ENCODE data around the gene ZNF451.
"Not testable (repeated sequence)": the region's sequence is repeated elsewhere in the genome, so short reads cannot be mapped to it uniquely, and the experiment has no call there.

ZNF451 gene

GRCh38 chr6:57089687-57090457 is at the start of gene ZNF451:
ZNF451 (plus strand) TSS chr6:57090188; CDS start chr6:57090254, 66 bp downstream.
- DNase-seq = peak; percentile 83 to 96

GRCh38 chr6:57044061-57044460 is 45.9 kb upstream of the ZNF451 start:
- DNase-seq = not testable (repeated sequence)

GRCh38 chr6:57044568-57044967 is 45.4 kb upstream of the ZNF451 start:
- DNase-seq = no peak

GRCh38 chr6:57046332-57047256 is 43.4 kb upstream of the ZNF451 start, which contains the start of gene KIAA1586:
KIAA1586 (plus strand) TSS chr6:57046693; CDS start chr6:57046756, 63 bp downstream.
- peak; percentile 80 to 93 for DNase-seq

GRCh38 chr6:57047257-57047585 is 42.8 kb upstream of the ZNF451 start:
- DNase-seq = not testable (repeated sequence)

- not testable (repeated sequence) for DNase-seq
Observed at GRCh38 chr6:57047859-57048258, 42.1 kb upstream of the ZNF451 start.

- no peak for DNase-seq
Observed at GRCh38 chr6:57048577-57048976, 41.4 kb upstream of the ZNF451 start.

GRCh38 chr6:57063847-57064246 is 26.1 kb upstream of the ZNF451 start:
- no peak for DNase-seq

GRCh38 chr6:57064809-57065208 is 25.2 kb upstream of the ZNF451 start:
- DNase-seq = no peak

GRCh38 chr6:57068061-57068460 is 21.9 kb upstream of the ZNF451 start:
- DNase-seq = no peak

- DNase-seq = no peak
Observed at GRCh38 chr6:57069228-57069627, 20.8 kb upstream of the ZNF451 start.

GRCh38 chr6:57069920-57070331 is 20.1 kb upstream of the ZNF451 start:
- no peak for DNase-seq

GRCh38 chr6:57072108-57072507 is 17.9 kb upstream of the ZNF451 start:
- DNase-seq = no peak

- DNase-seq = no peak
Observed at GRCh38 chr6:57074383-57074782, 15.6 kb upstream of the ZNF451 start.

- no peak for DNase-seq
Observed at GRCh38 chr6:57075092-57075491, 14.9 kb upstream of the ZNF451 start.

- DNase-seq = no peak
Observed at GRCh38 chr6:57078531-57079207, 11.3 kb upstream of the ZNF451 start.

- DNase-seq = no peak
Observed at GRCh38 chr6:57085471-57085870, 4.5 kb upstream of the ZNF451 start.

- DNase-seq = no peak
Observed at GRCh38 chr6:57086843-57087242, 3.1 kb upstream of the ZNF451 start.

GRCh38 chr6:57087916-57088315 is 2.1 kb upstream of the ZNF451 start:
- no peak for DNase-seq

- DNase-seq = no peak
Observed at GRCh38 chr6:57089265-57089664, 723 bp upstream of the ZNF451 start.

- DNase-seq = not testable (repeated sequence)
Observed at GRCh38 chr6:57090458-57091067, 575 bp downstream of the ZNF451 start.

- not testable (repeated sequence) for DNase-seq
Observed at GRCh38 chr6:57091375-57091774, 1.4 kb downstream of the ZNF451 start.

- no peak for DNase-seq
Observed at GRCh38 chr6:57094689-57095088, 4.7 kb downstream of the ZNF451 start.
